DMS 273 (cell line): Measurements from ENCODE around the gene RBMS3.

Source experiments
- DNase-seq: peaks from one replicate; lab custom pipeline; 2025; ENCODE audit not compliant: unreplicated experiment; lab: John Stamatoyannopoulos, UW

RBMS3 gene

DNA sequence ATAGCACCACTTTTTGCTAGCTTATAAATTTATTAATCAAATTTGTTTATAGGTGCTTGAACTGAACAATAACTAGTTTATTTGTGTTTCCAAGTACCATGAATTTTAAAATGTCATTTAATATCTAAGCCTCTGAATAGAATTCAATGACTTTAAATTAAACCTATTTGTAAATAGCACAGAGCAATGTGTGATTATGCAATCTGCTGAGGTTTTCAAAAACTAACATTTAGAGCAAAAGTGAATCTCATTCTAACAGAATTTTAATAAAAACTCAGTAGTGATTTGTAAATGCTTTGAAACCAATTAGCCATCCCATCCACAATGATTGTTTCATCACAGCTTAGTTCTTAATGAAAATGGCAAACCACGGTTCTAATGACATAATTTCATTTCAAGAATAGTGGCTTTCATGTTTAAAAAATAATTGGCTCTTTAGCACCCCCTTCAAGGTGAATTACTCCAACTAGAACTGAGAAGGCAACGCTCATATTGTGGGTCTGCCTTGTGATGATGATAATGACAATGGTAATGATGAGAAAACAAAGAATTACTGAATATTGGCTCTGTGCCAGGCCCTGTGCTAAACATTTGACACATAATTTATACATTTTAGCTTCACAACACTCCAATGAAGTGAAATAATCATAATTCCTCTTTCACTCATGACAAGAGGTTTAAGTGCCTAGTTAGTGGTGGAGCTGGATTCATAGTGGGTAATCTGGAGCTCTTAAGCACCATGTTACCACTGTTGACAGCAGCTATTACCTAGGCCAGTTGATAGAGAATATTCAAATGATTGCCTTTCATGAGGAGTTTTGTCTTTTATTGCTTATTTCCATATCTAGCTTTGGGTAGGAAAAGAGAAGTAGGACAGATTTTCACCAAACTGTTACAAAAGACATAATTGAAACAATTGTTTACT lies 145.7 kb downstream of the RBMS3 start:
- DNase-seq: no peak

DNA sequence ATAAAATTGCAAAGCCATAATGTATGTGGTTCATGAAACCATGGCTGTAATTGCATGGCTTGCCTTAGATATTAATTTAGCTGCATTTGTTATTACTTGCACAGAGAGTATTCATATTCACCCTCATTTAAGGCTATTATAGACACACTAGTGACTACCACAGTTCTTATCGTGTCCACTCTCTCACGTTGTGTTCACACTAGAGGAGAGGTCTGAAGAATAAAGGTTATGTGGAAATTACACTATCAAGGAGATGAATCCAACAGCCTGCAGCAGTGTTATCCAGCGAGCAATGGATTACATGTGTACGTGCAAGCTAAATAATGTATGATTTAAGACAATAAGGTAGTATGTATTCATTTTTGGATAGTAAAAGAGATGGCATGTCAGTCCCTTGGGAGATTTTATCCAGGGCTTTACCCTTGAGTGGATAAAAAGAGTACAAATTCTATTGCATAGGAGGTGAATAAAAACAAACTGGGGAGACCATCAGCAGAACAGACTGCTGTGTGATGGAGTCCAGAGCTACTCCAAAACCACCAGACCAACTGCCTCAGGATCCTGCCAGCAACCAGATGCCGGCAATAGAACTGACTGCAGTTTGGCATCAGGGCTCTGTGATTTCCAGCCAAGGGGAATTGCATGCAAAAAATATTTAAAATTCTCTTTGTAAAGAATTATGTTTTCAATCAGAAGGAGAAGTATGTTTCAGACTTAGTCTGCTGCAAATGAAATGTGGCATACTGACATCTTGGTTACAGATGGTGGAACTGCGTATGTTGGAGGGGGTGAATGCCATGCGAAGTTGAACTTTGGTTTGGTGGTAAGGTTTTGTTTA lies 146.6 kb downstream of the RBMS3 start:
- no peak for DNase-seq

DNA sequence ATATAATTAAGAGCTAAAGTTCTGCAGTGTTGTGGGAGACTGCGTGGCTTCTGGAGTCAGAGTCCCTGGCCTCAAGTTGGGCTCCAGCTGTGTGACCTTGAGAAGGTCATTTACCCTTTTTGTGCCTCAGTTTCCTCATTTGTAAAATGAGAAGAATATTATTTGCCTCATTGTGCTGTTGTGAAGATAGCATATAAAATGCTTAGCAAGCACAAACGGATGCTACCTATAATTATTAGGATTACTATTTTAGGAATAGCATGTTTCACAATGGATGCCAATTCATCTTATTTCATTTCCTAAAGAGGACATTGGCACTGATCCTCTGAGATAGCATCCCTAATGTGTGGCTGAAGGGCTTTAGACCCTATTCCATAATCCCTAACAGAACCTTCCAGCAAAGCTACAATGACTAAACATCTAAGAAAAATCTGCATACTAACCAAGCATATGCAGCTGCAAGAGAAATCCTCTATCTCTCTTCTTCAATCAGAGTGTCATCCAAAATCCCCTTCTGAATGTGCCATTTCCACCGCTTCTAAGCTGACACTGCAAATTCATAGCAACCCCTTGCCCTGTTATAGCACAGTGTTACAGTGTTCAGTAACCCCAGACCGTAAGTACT lies 148.3 kb downstream of the RBMS3 start:
- DNase-seq: no peak

DNA sequence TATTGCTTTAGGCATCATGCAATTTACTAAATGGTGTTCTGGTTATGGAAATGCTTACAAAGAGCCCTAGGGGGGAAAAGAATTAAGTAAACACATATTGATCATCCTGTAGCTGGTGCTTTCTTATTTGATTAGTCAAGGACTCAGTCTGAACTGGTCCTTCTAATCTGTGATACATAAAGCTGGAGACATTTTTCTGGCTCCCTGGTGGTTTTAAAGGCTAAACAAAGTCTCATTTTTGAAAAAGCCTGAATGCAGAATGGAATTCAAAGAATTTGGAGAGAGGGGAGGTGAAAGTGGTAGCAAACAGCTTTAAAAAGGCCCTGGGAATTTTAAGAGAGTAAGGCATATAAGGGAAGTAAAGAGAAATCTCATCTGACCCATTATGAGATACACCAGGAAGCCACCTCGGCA lies 149.7 kb downstream of the RBMS3 start:
- no peak for DNase-seq

DNA sequence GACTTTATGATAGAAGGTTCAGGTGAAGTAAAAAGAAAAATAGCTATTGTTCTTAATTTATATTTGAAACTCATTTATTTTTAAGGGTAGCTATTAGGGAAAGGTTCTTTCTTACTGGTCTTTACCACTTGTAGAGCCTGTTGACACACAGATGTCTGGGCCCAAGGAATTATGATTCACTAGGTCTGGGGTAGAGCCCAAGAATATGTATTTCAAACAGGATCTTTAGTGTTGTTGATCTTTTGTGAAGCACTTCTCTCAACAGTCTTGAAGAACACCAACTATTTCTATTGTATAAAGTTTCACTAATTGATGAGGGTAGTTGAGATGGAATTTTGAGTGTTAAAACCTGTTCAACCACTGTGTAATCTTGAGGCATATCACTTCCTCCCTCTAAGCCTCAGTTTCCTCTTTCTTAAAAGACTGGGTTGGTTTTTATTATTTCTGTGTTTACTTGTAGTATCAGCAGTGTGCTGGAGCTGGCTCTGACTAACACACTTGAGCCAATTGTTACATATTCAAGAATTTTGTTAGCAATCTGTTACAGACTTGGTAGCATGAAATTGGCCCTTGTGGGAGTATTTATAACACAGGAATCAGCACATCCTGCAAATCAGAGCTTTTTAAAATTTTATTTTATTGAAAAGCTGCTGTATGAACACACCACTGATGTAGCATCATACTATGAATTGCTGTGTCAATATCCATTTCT lies 155.9 kb downstream of the RBMS3 start:
- DNase-seq: no peak

DNA sequence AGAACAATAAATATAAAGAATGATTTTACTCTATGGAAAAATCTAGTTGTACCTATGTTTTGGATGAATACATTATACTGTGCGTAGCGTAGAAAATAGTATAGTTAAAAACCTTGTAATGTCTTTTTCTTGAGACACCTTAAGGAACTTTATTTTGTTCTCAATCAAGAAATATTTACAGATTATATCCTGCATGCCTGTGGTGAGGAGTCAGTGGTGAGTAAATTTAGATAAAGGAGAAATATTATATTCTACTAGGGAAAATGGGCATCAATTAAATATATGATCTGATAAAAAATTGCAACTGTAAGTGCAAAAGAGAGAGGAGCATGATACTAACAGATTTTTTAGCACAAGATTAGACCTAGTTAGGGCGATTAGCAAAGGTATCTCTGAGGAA lies 157.7 kb downstream of the RBMS3 start:
- no peak for DNase-seq

DNA sequence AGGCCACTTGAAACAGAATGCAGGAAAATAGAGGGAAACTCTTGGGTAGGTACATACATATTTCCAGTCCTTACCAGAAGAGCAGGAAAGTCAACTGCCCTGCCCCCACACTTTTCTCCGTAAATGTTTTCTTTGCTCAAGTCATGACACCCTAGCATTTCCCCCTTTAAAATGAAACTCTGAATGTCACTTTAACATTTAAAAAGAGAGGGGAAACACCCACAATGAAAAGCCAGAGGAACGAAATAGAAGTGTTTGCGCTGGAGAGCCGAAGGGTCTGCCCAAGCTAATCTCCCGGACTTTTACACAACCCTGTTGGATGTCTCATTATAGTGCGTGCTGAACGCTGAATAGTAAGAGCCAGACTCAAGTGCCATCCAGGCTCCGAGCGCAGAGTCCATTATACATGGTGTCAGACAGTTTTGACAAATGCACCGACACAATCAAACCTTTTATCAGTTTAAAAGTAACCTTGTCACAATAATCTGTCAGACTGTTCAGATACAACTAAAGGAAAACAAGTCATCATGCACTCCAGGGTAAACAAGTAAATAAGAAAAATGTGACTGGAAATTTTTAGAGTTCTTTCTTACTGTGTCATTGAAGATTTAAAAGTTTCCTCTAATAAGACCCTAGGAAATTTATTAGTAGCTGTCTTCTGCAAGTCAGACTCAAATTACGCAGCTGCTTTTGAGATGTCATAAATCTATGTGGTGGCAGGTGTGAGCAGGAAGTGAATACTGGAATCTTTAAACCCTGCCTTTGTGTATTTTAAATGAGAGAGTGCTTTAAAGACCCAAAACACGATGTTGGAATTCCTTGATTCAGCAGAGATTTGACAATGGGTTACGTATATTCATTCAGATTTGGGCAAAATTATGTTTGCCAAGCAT lies 159.8 kb downstream of the RBMS3 start:
- no peak for DNase-seq

DNA sequence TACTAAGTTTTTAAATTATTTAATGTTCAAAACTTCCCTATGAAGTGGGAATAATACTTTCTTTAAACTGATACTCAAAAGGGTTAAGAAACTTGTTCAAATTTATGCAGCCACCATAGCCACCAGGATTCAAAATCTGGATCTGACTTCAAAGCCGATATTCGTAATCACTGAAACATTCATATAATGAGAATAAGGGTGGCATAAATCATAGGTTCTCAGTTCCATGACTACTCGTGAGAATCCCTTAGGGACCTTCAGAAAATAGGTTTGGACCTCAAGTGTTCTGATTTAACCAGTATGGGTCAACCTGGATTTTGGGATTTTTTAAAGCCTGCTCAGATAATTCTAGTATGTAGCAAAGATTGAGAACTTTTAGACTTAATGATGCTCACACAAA lies 160.6 kb downstream of the RBMS3 start:
- DNase-seq: no peak

DNA sequence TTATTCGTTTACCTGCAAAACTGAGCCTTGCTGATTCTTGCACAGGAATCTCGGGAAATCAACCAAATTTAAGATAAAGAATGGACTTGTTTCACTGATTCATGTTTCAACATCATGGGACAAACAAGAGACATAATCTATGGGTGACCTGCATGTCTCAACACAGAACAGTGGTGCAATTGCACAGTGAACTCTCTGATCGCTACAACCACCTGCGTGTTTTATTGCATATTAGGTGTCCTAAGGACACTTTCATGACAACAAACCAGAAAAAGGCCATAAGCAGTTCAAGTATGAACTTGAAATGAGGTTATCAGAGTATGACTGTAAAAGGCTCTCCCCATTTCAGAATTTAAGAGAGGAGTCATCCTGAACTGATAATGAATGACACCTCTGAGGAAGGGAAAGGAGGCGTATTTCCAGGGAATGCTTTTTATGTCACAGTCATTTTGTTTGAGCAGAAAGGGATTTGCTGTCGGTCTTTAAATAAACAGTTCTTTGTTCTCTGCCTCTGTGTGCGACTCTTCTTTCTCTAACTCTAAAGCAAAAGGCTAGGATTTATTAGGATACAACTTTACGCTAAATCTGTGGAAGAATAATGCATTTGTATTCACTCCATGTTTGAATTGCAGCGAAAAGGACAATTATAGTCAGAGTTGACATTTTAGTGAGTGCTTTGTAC lies 167.2 kb downstream of the RBMS3 start:
- DNase-seq: no peak

DNA sequence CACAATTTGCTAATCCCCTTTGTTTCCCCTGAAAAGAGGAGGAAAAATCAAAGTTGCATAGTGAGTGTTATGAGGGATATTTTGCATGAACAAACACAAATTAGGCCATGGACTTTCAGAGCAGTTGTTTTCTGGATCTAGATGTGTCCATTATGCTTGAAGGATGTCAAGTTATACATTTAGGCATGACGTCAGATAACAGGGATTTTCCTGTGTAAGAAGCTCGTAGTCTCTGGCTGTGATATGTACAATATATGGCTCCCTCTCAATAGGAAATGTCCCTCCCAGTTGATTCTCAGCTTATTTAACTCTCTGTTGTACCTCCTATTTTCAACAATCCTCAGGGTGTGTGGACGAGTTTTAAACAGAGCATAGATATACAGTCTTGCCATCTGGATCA lies 171.0 kb downstream of the RBMS3 start:
- DNase-seq: no peak

DNA sequence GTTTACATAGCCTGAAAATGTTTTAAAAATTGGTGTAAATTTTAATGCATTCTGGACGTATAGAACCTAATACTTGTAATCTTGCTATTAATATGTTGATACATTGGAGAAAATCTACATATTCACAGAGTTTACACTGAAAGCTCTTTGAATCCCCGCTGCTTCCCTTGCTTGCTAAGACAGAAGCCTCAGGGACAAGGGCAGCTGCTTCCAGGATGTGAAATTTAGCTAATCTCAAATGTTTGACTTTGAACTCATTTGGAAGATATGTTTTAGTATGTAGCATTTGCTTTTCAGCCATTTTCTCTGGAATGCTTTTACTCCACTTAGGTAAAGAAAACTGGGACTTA lies 172.0 kb downstream of the RBMS3 start:
- DNase-seq: no peak

DNA sequence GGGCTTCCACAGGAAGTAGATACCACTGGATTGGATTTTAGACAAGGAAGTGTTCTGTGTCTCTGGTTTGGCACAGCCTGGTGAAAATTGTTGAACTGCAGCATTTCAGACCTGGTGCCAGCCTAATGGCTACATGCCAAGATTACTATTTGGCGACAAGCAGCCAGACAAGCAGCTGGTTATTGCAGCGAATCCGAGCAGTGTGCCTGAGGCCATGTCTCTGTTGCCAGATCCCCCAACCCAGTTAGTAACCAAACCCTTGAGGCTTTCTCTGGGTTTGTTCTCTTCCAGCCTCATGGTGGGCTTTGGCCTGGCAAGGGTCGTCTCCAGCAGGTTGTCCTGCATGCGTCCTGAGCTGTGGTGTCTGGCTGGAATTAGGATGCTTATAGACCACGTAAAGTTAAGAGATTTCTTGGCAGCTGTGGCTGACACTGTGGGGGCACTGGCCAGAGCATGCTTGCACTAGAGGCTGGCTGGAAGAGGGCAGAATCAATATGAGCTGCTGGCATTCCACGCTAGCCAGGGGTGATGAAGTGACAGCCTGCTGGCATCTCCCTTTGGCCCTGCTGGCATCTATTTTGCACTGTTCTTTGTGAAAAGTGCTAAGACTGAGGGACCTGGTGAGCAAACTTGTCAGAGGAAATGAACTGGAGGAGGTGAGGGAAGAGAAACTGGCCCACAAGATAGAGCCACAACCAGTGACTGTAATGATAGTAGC lies 172.6 kb downstream of the RBMS3 start:
- DNase-seq: peak; percentile 65

DNA sequence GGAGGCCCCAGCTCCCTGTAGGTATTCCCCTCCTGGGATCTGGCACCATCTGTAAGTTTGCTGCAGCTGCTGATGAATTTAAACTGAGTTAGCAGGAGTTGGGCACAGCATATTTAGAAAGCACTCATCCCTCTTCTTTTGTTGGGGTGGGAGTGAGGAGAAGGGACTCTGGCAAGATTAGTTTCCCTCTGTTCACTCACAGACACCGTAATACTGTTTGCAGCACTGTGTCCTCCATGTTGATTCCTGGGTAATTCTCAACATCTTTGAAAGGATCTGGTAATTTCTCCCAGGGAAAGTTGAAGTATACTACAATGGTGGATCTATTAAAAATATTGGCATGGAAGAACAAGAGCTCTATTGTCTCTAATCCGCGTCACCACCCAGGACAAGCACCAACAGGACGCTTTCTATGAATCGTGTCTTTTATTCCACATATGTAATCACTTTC lies 173.3 kb downstream of the RBMS3 start:
- peak; percentile 56 for DNase-seq

DNA sequence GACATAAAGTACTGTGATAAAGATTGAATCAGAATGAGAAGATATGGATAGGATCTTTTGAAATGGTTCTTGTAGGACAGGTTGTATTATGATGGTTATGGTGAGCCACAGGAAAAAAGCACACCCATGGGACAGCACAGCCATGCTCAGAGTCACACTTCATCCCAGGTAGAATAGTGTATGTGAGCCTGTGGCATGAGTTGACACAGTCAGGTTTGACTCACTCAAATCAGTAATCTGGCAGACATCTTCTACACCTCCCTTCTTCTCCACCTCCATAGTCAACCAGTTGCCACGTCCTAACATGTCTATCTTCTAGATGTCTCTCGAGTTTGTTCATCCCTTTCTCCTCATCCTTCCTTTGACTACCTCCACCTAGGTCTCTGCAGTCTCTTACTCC lies 176.0 kb downstream of the RBMS3 start:
- DNase-seq: no peak

DNA sequence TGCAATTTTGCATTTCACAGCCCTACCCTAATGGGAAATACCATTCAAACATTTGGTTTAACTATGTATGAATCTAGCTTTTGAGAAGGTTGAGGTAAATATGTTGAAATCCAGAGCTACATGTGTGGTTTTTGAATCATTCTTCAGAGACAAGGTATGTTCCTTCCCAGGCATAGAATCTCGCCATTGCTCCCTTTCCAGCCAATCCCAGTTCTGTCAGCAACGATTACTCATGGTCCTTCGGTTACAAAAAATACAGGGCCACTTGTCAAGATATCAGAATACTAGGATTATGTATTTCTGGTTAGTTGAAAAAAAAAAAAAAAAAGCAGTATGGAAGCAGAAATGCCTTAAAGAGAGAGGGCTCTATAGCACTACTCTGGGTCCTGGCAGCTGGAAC lies 182.4 kb downstream of the RBMS3 start:
- no peak for DNase-seq

DNA sequence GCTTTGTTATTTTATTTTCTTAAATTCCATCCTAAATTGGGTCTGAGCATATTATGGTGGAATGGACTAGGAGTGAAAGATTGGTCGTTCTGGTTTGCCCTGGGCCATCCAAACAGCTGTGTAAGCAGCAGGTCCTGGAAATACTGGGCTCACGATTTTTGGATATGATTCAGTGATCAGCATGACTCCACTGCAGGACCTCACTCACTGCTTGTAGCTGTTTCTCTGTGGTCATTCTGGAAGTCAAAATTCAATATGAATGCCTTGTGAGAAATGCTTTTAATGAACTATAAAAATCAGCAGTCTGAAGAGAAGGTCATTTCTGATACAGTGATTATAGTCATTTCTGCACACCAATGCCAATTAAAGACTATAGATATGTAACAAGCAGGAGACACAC lies 185.0 kb downstream of the RBMS3 start:
- no peak for DNase-seq

DNA sequence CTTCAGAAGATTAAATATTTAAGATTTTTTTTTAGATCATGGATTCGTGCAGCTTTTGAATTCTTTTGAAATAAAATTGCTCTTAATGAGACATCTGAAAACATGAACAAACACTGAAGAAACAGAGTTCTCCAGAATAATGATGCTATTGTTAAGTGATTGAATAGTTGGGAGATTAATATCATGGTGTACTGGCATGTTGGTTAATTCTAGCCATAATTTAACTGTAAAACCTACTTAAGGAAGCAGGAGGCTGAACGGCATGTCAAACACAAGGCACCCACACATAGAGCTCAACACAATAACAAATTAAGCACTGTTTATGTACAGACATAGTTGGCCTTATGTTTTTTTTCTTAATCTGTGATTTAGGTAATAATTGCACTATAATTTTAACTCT lies 185.6 kb downstream of the RBMS3 start:
- no peak for DNase-seq

DNA sequence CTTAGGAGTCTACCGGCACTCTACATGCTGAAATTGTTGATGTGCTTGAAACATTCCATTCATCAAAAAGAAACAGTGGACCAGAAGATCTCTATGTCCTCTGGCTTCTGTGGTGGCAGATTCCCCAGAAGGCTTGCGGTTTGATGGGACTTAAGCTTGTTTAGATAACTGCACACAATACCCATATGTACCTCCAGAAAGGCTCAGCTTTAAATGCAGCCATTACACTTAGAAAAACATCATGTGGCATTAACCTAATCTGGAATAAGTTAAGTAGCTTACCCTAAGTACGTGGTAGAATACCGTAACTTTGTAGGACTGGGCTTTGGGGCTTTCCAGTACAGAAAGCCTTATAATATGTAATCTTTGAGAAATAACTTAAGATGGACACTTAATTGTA lies 187.3 kb downstream of the RBMS3 start:
- DNase-seq: no peak
